ENCODE data around the gene LRP8.

The LRP8 gene

DNA sequence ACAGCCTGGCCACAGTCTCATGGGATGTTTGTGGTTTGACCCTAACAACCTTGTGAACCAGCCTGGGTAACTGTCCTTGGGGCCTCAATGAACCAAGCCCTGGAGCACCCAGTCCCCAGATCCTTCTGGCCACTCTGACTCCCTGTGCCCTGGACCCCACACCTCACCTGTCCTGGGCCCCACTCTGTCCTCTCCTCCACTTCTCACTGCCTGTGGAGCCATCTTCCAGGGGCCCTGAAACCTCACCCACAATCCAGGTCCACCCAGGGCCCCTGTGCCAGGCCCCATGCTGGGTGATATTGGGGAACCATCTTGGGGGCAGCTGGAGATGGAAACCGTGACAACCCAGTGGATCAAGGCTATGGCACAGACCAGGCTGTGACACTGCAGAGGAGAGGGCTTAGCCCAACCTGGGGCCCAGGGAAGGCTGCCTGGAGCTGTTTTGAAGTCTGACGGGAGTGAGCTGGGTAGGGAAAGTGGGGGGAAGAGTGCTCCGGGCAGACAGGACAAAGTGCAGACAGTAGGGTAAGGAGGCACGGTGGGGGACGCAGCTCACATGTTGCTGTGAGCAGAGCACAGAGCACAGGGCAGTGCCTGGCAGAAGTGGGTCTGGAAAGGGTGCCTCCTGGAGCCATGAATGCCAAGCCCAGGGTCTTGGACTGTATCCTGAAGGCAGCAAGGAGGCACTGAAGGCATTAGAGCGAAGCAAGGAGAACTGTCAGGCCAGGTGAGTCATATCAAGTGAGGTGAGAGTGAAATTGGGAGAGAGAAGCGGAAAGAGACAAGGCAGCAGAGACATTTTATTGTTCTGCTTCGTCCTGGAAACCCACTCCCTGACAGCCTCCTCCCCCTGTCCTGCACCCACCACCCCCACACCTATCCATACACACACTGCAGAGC, 12.1 kb upstream of the LRP8 start:
- peak; percentile 40 for DNase-seq

DNA sequence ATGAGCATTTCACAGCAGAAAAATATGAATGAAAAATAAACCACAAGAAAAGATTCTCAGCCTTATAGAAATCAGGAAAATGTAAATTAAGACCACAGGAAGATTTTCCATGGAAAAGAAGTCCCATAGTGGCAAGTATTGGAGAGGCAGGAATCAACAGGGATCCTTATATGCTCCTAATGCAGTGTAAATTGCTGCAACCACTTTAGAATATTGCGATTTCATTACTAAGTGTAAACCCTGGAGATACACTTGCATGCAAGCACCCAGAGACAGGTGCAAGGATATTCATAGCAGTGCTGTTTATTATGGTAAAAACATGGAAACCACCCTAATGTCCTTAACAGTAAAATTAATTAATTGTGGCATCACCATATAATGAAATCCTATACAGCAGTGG, 10.6 kb upstream of the LRP8 start:
- no peak for DNase-seq

DNA sequence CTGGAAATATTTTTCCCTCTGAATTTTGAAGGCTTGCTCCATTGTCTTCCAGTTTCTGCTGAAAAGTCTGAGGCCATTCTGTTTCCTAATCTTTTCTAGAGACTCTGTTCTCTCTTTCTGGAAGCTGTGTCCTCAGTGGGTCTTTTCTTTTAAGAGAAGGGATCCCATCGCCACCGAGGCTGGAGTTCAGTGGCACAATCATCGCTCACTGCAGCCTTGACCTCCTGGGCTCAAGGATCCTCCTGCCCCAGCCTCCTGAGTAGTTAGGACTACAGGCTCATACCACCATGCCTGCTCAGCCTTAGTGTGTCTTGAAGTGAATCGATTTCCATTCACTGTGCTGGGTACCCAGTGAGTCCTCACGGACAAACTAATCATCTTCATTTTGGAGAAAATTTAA, 9.6 kb upstream of the LRP8 start:
- DNase-seq: no peak

DNA sequence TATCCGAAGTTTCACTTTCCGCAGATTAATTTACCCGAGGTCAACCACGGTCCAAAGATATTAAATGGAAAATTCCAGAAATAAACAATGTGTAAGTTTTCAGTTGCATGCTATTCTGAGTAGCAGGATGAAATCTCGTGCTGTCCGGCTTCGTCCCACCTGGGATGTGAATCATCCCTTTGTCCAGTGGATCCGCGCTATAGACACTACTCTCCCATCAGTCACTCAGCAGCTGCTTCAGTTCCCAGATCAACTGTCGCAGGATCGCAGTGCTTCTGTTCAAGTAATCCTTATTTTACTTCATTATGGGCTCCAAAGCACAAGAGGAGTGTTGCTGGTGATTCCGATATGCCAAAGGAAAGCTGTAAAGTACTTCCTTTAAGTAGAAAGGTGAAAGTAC, 8.3 kb upstream of the LRP8 start:
- no peak for DNase-seq

DNA sequence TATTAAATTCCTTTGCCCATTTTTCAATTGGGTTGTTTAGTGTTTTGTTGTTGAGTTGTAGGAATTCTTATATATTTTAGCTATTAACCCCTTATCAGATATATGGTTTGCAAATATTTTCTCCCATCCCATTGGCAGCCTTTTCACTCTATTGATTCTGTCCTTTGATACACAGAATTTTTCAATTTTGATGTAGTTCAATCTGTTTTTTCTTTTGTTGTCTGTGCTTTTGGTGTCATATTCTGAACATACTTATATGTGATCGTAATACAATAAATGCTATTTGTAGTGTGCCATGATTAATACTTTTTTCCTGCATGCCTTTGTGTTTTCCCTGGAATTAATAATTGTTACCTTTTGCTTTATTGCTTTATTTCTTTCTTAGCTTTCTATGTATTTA, 7.8 kb upstream of the LRP8 start:
- no peak for DNase-seq

- DNase-seq: no peak
Measured at GRCh38 chr1:53334781-53335180, 6.9 kb upstream of the LRP8 start.

DNA sequence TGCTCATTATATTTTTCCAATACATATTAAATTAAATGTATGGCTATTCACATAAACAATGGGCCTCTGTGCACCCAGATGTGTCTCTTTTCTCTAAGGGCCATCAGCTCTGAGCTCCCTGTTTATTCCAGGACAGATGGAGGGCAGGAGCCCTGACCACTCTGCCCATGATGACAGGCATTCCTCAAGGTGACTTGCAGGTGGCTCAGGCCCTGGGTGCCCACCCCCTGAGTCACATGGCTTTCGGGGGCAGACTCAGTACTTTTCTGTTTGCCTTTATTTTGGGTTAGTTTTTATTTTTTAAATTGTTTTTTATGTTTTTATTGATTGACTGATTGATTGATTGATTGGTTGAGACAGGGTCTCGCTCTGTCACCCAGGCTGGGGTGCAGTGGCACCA, 6.4 kb upstream of the LRP8 start:
- DNase-seq: no peak

DNA sequence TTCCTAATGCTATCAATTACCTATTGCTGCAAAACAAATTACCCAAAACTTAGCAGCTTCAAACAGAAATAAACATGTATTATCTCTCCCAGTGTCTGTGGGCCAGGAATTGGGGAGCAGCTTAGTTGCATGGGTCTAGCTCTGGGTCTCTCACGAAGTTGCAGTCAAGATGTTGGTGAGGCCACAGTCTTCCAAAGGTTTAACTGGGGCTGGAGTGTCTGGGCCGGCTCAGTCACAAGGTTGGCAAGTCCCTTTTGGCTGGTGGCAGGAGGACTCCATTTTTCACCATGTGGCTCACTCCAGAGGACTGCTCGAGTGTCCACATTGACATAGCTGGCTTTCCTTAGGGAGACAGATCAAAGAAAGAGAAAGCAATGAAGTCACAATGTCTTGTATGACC, 5.0 kb upstream of the LRP8 start:
- DNase-seq: no peak

DNA sequence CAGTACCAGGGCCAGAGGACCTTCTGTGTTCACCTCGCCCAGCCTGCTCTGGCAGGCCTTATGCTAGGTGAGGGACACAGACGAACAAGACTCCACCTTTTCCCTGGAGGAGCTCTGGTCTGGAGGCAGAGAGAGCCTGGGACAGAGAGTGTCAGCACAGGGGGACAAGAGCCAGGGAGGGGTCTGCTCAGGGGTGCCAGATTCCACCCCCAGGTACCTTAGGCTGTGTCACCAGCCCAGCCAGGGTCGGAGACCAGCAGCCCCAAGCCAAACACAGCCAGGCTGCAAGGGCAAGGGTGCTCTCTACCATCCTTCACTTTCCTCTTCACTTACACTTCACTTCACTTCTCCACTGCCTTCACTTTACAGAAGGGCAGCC, 4.3 kb upstream of the LRP8 start:
- no peak for DNase-seq

DNA sequence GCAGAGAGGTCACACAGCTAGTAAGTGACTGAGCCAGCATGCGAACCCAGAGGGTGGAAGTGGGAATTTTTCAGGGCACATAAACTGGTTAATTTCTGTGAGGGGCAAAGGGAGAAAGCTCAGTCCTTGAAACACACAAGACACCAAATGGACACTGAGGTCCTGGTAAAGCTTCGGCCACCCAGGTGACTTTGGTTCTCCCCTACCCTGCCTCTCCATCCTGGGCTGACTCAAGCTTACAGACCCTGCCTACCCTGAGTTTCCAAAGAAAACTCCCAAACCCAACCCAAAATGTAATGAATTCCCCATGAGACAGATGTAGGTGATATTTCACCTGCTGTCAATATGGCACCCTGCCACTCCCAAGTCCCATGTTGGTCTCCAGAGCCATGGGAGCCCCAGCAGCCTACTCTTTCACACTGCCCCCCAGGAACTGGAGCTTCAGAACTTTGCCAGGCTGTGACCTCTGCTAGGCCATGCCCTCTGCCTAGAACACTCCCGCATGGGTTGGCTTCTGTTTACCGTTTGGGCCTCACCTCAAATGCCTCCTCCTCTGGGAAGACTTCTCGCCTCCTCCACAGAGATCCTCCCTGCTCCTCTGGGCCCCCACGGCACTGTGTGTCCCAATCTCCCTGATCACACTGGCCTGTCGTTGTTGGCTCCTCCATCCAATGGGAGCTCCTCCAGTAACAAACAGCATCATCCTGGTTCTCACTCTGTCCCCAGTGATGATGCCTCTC, 3.7 kb upstream of the LRP8 start:
- peak; percentile 37 for DNase-seq

DNA sequence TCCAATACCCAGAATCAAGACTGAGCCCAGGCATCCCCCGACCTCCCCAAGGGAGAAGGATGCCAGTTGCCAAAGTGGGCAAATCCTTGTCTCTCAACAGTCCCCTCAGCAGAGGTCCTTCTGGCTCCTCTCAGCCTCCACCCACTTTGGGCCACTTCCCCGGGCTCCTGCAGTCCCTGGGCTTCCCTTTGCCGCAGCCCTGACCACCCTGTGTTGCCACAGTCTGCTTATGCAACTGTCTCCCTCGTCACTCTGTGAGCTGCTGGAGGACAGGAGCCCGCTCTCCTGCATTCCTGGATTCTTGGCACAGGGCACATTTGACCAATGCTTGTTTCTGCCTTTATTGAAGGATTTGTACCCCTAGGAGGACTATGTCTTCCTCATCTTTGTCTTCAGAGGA, 2.9 kb upstream of the LRP8 start:
- peak; percentile 52 for DNase-seq

- peak; percentile 76 for DNase-seq
Measured at GRCh38 chr1:53328541-53329499, 950 bp upstream of the LRP8 start.

DNA sequence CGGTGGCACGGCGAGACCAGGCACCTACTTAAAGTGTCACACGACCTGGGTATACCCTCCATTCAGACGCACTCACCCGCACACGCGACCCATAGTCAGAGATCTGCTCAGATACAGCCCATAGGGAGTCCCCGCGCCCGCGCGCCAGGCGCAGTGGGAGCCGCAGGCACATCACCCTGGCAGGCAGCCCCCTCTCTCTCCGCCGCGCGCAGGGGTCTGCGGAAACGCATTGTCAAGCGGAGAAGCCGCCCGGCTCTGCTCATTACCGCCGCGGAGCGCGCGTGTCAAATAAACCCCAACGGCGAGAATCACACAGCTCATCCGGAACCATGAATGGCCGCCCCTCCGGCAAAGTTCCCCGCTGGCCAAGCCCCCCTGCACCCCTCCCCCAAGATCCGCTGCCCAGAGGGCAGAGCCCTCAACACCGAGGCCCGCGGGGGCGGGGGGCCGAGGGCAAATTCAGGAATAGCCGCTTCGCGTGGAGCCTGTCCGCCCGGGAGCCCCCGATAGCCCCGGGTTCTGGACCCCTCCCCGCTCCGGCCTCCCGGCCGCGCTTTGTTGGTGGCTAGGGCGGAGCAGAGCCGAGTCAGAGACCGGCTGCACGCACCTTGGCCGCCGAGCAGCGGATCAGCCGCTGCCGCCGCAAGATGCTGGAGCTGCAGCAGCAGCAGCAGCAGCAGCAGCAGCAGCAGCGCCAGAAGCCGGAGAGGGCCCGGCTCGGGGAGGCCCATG, 522 bp downstream of the LRP8 start:
- DNase-seq: peak; percentile 72

- DNase-seq: peak; percentile 64
Measured at GRCh38 chr1:53326598-53327181, 1.2 kb downstream of the LRP8 start.

GRCh38 chr1:53326088-53326597, 1.7 kb downstream of the LRP8 start:
- peak; percentile 99 for DNase-seq

DNA sequence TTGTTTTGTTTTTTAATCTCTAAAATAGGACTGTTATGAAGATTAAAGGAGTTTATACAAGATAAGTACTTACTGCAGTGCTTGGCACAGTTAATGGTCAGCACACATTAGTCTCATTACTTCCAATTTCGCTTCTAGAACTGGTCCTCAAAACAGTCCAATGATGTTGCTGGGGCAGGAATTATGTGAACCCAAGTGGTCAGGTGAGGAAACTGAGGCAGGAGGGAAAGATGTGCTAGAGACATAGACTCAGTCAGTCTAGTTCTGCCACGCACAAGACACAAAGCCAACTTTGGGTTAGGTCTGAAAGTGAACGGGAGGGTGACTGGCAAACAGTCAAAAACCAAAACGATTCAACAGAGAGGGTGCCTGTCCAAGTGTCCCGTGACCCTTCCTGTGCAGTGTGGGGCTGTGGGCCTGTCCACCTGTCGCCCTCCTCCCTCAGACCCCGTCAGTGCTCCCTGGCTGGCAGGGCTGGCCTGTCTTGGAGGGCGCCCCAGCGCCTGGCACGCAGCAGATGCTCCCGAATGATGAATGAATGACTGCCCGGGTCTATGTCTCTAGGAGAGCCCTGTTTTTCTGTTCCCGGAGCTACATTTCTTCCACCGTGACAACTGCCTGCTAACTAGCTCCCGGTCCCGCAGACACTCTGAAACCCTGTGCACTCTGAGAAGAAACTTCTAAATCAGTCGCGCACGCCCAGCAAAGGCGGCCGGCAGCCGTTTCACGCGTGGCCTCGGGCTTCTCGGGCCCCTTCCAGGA, 2.4 kb downstream of the LRP8 start:
- DNase-seq: no peak

GRCh38 chr1:53324728-53325297, 3.1 kb downstream of the LRP8 start:
- DNase-seq: no peak

DNA sequence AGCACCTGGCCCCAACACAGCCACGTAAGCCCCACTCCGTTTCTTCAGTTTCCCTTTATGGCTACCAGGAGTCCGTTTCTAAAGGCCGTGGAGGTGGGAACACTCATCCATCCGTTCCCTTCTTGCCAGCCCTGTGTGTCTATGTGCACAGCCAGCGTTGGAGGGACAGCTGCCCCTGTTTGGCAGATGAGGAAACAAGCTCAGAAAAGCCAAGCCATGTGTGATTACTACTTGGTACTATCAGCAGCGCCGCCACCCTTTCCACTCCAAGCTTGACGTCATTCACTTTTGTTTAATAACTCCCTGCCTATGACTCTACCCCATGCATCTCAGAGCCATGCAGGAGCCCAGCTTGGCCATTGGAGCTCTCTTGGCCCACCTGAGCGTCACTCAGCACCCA, 3.5 kb downstream of the LRP8 start:
- DNase-seq: no peak

- no peak for DNase-seq
Measured at GRCh38 chr1:53323316-53323715, 4.6 kb downstream of the LRP8 start.

DNA sequence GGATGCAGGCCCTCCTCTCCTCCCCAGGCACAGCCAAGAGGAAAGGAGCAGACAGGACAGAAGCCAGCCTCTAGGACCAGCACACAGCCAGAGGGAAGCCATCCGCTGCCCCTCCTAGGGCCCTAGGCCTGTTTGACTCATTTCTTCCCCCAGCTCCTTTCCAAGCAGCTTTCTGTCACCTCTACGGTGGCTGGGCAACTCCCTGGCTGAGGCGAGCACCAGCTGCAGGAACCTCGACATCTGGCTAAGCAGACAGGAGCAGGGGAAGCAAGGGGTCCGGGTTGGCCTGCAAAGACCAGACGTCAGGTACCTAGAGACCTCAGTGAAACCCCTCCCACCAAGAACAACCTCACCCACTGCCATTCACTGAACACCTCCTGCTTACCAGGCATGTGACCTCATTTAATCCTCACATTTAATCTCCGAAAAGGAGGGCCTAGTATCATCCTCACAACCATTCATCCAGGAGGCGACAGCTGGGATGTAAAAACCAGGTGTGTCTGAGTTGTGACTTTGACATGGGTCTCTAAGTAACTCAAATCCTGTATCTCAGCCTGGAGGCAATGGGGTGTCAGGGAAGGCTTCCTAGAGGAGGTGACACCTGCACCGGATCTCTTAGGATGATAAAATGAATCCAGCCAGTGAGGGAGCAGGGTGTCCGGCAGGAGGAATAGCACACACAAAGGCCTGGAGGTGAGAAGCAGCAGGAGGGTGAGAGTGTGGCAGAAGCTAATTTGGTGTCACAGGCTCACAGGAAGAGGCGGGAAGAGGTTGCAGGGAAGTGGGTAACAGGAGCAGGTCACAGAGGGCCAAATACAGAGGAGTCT, 5.9 kb downstream of the LRP8 start:
- DNase-seq: no peak

Data from islet precursor cell (in vitro differentiated cells).